Fibroblast of skin of back (primary cell): ENCODE results near the gene MAN1A2.
A peak's percentile ranks its signal among the peaks of the same experiment; 100 is the strongest.
"Not testable (repeated sequence)": the region's sequence is repeated elsewhere in the genome, so short reads cannot be mapped to it uniquely, and the experiment has no call there.

ENCODE experiments used
- DNase-seq: peaks from one replicate; pipeline ENCODE4 v3.0.0-alpha.2; 2013

The MAN1A2 gene

GRCh38 chr1:117403597-117403996 lies 36.3 kb downstream of the MAN1A2 start:
- DNase-seq = no peak

GRCh38 chr1:117405042-117405441 lies 37.8 kb downstream of the MAN1A2 start:
- DNase-seq = no peak

- DNase-seq = no peak
These were observed 45.2 kb downstream of the MAN1A2 start for GRCh38 chr1:117412472-117412871.

- no peak for DNase-seq
These were observed 46.2 kb downstream of the MAN1A2 start for GRCh38 chr1:117413412-117413811.

GRCh38 chr1:117414943-117415342 lies 47.7 kb downstream of the MAN1A2 start:
- no peak for DNase-seq

- no peak for DNase-seq
These were observed 48.8 kb downstream of the MAN1A2 start for GRCh38 chr1:117416004-117416403.

GRCh38 chr1:117416546-117417125 lies 49.4 kb downstream of the MAN1A2 start:
- no peak for DNase-seq

- no peak for DNase-seq
These were observed 57.9 kb downstream of the MAN1A2 start for GRCh38 chr1:117425050-117425734.

- no peak for DNase-seq
These were observed 60.0 kb downstream of the MAN1A2 start for GRCh38 chr1:117427297-117427696.

DNA sequence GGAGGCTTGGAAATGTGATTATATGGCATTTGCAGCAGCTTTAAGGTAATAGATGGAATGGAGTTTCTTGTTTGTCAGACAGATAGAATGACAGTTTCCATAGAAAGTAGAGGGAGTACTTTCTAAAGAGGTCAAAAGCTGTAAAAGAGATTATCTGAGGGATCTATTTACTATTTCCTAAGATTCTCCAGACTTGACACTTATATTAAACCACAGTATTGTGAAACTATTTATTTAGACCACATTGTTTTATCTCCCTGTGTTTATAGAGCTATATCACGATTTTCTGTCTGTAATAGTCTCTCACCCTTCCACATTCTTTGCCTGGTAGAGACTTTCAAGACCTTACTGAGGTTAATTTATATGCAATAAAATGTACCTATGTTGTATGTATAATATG lies 66.7 kb downstream of the MAN1A2 start:
- DNase-seq = no peak

GRCh38 chr1:117436513-117436912 lies 69.3 kb downstream of the MAN1A2 start:
- DNase-seq = no peak

- DNase-seq = peak; percentile 13
These were observed 80.4 kb downstream of the MAN1A2 start for GRCh38 chr1:117447661-117448060.

DNA sequence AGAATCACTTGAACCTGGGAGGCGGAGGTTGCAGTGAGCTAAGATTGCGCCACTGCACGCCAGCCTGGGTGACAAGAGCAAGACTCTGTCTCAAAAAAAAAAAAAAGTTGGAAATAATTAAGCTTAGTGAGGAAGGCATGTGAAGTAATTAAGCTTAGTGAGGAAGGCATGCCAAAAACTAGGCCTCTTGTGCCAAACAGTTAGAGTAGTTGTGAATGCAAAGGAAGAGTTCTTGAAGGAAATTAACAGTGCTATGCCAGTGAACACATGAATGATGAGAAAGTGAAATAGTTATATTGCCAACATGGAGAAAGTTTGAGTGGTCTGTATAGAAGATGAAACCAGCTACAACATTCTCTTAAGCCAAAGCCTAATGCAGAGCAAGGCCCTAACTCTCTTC lies 85.0 kb downstream of the MAN1A2 start:
- no peak for DNase-seq

DNA sequence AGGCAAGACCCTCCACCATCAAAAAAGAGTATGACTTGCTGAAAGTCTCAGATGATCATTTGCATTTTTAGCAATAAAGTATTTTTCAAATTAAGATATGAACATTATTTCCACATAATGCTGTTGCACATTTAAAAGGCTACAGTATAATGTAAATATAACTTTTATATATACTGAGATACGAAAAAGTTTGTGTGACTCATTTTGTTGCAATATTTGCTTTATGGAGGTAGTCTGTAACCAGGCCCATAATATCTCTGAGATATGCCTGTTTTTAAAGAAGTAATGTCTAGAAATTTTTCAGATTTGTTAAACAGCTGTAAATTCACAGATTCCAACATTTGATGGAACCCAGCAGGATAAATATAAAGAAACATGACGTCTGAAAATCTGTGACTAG lies 86.7 kb downstream of the MAN1A2 start:
- no peak for DNase-seq

GRCh38 chr1:117458410-117458809 lies 91.2 kb downstream of the MAN1A2 start:
- DNase-seq = not testable (repeated sequence)

GRCh38 chr1:117466761-117467160 lies 99.5 kb downstream of the MAN1A2 start:
- DNase-seq = peak; percentile 4

- peak; percentile 11 for DNase-seq
These were observed 100.1 kb downstream of the MAN1A2 start for GRCh38 chr1:117467336-117467735.

DNA sequence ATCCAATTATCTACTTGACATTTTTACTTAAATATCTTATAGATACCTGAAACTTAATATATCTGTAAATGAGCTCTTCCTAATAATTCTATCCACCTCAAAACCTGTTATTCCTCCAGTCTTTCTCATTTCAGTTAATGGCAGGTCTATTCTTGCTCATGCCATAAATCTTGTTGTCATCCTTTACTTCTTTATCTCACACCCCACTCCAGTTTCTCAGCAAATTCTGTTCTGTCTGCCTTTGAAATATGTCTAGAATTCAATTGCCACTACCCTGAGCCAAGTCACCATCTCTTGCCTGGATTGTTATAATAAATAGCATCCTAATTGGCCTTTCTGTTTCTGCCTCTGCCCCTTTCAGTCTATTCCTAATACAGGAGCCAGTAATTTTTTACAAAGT lies 105.8 kb downstream of the MAN1A2 start:
- no peak for DNase-seq

- not testable (repeated sequence) for DNase-seq
These were observed 108.2 kb downstream of the MAN1A2 start for GRCh38 chr1:117475495-117475894.

- no peak for DNase-seq
These were observed 111.8 kb downstream of the MAN1A2 start for GRCh38 chr1:117479086-117479485.

DNA sequence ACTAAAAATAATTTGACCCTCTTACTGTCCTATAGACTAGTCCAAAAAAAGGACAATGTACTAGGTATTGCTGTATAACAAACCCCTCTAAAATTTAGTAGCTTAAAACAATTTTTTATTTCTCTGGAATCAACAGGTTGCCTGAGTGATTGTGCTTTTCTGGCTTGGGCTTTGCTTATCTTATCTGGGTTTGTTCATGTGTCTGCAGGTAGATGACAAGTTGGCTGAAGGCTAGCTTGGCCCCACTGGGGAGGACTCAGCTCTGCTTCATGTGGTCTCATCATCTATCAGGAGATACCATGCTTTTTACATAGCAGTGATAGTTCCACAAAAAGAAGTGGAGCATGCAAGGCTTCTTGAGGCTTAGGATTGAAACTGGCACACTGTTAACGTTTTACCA lies 114.2 kb downstream of the MAN1A2 start:
- no peak for DNase-seq

DNA sequence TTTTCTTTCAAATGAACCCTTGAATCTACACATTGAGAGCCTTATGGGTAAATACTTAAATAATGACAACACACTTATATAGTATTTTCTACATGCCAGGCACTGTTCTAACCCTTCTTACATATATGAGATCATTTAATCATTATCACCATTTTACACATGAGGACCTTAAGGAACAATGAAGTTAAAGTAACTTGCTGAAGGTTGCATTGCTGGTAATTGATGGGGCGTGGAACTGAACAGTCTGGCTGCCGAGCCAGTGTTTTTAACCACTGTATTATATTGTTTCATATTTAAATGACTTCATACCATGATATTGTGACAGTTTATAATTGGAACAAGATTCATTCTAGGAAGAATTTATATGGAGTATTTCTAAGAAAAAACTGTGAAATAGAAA lies 126.7 kb downstream of the MAN1A2 start:
- DNase-seq = no peak

GRCh38 chr1:117495068-117495467 lies 127.8 kb downstream of the MAN1A2 start:
- no peak for DNase-seq

DNA sequence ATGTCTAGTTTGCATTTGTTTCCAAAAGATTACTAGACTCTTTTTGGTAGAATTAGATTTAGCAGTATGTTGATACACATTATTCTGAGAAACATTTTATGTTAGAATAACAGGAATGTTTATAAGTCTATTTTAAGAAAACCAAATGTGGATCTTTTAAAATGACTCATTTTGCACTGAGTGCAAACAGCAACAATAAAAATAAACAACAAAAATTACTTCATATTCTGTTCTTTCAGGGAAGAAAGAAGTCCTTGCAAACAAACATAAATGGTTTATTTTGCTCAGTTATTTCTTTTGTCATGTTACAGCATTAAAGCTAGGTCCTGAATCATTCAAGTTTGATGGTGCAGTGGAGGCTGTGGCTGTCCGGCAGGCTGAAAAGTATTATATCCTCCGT lies 131.8 kb downstream of the MAN1A2 start:
- no peak for DNase-seq

GRCh38 chr1:117500584-117500983 lies 133.3 kb downstream of the MAN1A2 start:
- no peak for DNase-seq
